Urothelium cell line (cell line): ENCODE measurements around the gene SLC1A3.

Experiments
- DNase-seq: peaks from one replicate; pipeline ENCODE4 v3.0.0; 2011; ENCODE audit warnings: low spot score, mixed read lengths
- FAIRE-seq: peaks from 2 replicates; lab custom pipeline; 2011; peaks lifted over from hg19 to GRCh38; lab: Jason Lieb, UNC

SLC1A3 gene

DNA sequence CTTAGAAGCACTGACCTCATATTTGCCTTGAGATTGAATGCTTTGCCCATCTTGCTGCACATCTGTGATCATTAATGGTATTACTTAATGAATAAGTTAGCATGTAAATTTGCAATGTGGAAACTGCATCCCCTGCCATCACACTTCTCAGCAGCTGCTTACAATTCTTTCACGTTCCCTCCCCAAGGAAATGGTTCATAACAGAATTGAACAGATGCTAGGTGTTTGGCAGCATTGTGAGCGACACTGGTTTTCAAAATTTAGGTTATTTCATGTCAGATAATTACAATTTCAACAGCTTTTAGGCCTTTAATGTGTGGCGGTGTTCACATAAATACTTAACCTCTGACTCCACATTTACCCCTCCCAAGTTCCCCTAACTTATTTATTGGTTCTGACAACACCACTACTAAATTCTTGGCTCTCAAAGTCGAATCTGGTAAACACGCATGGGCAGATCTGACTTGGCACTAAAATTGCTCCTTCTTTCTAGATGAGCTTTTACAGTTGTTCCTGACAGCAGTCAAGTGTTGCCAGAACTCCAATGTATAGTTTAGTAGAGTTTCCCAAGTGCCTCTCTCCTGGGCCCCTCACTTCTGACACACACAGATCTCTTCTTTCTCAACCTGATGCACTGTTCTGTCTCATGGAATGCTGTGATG is 46.8 kb downstream of the SLC1A3 start:
- FAIRE-seq (no peak), DNase-seq (no peak)

DNA sequence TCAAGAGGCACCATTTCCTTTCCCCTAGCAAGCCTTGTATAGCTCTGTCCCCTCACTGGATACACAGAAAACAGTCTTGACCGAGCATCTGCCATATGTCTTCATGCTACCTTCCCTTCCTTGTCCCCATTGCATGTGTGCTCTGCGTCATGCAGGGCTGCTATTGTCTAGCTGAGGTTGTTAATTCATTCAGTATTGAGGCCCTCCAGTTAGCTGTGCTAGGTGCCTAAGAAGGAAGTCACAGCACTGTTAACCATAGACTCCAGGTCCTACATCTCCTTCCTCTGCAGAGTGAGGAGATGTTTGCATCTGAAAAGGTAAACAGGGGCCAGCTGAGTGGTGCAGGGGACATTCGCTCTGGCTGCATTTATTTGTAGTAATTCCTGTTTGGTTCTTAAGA is 48.2 kb downstream of the SLC1A3 start:
- no peak for DNase-seq
- FAIRE-seq: peak; percentile 48

DNA sequence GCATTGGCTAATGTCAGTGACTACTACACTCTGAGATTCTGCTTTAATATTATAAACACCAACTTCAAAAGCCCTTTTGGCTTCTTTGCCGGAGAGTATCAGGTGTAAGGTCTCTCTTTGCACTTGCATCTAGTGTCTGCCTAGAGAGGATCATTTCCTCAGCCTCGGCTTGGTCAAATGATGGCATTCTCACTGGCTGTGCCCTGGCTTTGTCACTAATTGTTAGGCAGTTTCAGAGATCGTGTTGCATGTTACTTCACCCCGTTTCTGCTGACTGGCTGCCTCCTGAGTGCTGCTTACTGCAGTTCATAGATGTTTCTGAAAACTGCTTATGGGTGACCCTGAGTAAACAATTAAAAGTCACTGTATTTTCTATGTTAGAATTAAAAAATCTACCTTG is 48.8 kb downstream of the SLC1A3 start:
- FAIRE-seq (no peak), DNase-seq (no peak)

DNA sequence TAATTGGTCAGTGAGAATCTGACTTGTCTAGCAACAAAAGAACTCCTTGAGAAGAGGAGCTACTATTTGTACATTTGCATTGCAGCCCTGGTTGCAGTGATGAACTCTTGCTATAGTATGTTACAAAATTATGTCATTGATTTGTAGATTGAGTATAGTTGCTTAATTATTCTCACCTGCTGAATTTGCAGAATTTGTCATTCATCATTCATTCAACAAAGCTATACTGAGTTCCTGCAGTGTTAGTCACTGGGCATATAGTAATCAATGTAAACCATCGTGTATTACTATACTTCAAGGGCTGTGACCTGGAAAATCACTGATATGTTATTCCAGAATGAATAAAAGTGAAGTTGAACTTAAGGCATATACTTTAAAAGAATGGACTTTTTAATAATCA is 50.1 kb downstream of the SLC1A3 start:
- FAIRE-seq: no peak

DNA sequence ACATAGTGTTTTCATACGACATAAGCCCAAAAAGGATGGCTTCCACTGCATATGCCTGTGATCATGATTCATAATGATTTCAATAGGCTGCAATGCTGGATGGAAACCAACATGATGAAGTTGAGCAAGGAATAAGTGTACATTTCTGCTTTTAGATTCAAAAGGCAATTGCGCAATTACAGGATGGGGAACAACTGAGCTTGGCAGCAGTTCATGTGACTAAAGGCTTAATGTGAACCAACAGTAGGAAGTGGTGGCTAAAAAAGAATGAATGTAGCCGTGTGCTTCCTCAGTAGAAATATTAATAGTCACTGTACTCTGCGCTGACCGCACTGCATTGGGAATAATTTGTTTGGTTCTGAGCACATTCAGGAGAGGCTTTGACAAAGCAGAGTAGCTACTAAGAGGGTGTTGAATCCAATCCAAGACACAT is 51.2 kb downstream of the SLC1A3 start:
- DNase-seq (peak; percentile 73), FAIRE-seq (peak; percentile 79)

More for the DNA sequence above, 50.1 kb downstream of the SLC1A3 start:
- no peak for DNase-seq

DNA sequence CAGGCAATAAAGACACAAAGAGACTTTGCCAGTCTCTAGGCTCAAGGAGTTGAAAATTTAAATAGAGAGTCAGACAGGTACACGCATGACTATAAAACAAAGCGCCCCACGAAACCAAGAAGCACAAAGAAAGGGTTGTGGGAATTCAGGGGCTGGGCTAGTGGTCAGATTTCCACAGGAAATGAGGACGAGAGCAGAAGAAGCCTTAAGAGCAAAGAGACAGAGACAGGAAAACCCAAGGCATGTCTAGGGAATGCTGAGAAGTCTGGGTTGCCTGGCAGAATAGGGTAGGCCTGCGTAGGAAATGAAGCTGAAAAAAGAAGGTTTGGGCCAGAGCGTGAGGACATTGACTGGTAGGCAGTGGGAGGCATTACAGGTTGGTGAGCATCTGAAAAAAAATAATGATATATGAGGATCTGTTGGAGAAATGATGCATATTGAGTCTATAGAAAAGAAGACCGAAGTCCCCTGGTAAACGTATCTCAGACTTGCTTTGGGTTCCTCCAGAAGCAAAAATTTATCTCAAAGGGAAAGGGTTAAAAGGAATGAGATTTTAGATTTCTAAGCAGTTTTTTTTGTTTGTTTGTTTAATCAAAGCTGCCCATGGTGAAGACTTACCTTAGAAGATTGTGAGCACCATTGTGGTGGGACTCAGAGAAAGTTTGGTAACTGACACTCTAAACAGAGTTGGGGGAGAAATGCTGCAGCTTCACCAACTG is 51.8 kb downstream of the SLC1A3 start:
- DNase-seq (peak; percentile 39), FAIRE-seq (no peak)

DNA sequence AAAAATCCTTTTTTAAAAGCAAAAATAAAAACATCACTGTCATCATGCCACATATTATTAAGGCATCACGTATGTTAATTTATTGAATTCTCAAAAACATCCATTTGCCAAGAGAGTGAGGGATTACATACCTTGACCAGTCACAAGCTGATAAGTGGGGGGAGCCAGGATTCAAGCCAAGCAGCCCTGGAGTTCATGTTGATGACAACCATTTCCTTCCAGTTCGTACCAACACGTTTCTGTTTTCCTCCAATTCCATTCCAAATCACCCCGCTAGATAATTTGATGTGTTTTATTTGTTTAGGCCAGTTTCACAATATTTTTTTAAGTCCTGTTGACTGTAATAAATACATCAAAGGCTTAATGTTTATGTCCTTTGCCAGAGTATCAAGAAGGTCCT is 53.0 kb downstream of the SLC1A3 start:
- FAIRE-seq: no peak
- no peak for DNase-seq

DNA sequence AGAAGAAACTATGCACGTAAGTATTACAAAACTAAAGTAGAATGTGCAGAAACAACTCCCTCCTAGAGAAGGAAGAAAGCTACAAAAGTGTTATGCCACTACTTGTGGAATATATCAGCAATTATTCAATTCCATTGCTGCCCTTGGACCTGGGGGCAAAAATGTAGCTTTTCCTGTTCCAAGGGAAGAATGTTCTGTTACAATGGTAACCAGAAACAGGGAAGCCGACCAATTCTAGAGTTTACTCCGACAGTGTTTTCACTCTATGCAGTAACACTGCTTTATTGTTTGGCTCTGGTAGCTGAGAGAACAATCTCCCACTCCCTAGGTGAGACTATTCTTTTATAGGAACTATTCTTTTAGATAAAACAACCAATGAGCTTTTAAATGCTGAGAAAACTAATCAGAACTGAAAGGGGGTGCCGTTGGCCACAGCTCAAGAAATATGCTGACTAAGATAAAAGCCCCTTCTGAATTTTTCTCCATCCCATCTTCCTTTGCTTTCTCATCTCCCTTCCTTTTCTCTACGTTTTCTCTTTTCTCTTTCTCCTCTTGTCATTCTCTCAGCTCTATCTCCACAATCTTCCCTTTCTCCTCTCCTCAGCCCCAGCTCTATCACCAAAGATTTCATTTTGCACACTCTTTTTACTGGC is 54.1 kb downstream of the SLC1A3 start:
- FAIRE-seq (no peak), DNase-seq (no peak)

DNA sequence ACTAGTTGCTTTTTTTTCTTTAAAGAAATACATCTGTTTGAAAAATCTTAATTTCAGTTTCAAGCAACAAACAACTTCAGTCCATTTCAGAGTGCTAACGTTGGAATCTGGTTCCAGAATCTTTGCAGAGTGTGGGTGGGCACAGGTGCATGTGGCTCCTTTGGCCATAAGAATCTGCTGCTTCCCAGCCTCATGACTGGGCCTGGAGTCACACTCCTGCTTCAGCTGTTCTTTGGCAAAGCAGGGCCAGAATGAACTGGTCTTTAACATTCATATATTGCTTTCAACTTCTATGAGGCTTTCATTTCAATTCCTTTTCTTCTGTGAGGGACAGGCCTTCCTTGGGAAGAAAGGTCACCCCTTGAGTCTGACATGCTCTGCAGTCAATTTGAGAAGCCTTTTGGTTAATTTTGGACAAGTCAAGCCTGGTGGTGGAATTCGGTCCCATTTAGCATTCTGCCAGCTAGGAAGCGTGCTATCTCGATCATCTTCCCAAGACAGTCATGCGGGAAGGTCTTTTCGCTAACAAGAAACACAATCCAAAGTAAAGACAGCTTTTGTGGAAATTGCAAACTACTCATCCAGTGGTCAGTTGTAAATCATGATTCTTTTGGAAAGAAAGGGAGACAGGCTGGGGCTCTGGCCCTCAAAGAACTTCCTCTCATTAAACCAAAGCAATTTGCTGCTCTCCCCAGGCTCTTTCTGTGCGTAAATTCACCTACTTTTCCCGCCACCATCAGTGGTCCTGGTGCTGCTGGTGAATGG is 55.2 kb downstream of the SLC1A3 start:
- FAIRE-seq: no peak
- no peak for DNase-seq

DNA sequence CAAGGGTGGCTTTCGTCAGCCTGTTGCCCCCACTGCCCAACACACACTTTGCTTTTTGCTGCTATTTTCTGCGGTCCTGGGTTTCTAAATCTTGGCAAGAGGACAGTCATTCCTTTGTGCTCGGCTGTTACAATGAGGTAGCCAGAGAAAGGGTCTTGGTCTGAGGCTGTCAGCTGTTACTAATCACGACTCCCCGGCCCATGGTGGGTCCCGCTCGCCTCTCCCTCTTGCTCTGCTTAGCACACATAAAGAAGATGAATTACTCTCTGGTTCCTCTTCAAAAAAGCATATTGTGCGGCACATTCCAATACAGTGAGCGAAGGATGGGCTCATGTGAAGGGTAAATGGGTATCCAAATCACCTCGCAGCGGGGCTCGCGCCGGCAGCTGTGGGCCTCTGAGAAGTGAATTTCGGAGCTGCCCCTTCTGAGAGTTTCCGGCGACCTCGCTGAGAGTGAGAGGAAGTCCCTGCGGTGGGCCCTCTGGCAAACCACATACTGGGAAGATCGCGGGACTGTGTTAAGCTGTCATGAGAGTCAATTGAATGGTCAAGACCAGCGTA is 56.0 kb downstream of the SLC1A3 start:
- FAIRE-seq: no peak

DNA sequence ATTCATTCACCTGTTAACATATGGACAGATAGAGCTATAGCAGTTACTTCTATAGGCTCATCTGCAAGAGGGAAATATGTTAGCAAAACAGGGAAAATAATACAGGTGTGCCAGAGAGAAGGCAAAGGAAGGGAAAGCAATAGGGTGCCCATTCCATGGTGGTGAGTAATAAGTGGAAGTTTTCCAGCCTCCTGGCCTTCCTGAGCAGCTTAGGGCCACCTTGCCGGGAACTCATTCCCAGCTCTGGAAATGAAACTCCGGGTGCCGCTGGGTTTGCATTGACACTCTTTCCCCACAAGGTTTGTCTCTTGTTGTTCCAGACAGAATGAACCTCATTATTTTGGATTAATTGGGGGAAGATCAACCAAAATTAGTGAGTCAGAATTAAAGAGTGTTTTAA is 58.4 kb downstream of the SLC1A3 start:
- DNase-seq (peak; percentile 74), FAIRE-seq (peak; percentile 76)

More for the DNA sequence above, 56.0 kb downstream of the SLC1A3 start:
- no peak for DNase-seq

DNA sequence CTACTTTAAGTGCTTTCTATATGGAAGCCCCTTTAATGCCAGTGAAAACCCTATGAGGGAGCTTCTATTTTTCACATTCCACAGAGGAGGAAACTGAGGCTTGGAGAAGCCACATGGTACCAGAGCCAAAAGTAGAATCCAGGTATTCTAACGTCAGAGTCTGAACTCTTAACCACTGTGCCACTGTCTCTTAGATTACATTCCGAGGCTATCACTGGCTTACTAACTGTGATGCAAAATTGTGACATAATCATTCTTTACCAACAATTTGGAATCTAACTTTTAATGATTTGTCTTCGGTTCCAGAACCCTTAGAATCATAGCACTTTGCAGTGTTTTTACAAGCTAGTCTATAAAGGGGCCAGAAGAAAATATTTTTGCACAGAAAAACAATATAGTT is 59.2 kb downstream of the SLC1A3 start:
- FAIRE-seq (no peak), DNase-seq (no peak)

DNA sequence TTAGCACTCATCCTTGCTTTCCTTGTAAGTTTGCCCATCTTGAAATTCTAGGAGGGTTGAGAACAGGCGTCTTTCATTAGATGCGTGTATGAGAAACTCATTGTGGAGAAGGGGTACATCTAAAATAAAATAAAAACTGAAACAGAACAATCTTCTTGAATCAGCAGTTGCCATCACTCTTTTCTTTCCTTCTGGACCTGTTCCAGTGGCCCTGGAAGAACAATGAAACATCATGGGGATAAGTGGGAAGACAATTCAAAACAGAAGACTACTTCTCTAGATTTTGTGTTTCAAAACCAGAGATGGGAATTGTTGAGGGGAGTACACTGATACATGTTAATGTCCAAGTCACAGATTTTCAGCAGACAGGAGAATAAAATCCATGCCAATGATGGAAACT is 59.9 kb downstream of the SLC1A3 start:
- DNase-seq: no peak
- FAIRE-seq: no peak

DNA sequence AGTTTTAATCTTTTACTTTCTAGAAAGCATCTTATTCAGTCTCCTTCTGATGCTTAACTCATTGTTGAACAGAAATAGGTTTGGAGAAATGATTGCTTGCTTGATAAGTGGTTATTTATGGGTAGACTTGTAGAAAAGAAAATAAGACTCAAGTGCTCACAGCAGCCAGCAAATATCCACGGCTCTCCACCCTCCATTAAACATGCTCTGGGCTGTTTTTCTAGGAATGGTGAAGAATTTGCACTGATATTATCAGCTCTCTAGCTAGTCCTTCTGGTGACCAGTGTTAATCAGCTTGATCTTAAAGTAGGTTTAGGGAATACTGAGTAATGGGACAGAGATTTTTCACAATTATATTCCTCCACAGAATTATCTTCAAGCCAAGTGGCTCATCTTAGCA is 60.6 kb downstream of the SLC1A3 start:
- FAIRE-seq (no peak), DNase-seq (no peak)

DNA sequence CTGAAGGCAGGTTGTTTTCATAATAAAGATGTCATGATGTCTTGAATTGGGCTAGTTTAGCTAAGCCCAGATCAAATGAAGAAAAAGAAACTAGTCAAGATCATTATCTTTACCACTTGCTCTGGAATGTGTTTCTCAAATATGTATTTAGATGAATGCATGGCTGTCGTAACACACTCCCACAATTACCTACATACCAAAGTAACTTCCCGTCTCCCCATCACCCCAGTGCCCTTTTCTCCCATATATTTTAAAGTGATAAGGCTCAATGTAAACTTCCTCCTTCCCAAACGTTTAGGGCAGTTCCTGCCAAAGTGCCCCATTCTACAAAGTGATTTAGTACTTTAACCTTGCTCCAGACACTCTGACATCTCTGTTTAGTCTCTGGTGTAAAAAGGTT is 61.4 kb downstream of the SLC1A3 start:
- FAIRE-seq: no peak
- no peak for DNase-seq

DNA sequence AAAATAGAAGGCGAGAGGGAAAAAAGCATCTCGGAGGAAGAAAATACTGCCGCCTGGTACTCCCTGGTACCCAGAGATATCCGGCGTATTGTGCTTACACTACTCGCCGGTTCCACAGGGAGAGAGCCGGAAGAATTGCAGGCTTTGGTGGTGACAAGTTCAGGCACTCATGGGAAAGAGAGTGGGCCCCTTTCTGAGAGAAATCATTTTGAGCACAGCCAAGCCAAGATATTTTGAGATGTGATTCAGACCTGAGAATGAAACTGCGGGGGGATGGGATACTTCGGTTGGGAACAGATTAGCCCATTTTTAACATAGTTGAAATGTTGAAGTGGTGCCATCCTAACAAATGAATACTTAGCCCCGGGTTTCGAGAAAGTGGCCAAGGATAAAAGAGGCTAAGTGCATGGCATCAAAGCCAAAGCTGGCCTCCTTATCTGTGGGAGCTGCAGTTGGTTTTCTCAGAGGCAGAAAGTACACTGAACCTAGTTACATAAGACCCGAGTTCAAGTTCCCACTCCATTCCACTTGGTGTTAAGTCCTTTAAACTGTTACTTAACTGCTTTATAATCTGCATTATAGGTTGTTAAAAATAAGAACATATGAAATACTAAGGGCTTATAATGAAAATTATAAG is 62.7 kb downstream of the SLC1A3 start:
- no peak for DNase-seq
- FAIRE-seq: peak; percentile 35

DNA sequence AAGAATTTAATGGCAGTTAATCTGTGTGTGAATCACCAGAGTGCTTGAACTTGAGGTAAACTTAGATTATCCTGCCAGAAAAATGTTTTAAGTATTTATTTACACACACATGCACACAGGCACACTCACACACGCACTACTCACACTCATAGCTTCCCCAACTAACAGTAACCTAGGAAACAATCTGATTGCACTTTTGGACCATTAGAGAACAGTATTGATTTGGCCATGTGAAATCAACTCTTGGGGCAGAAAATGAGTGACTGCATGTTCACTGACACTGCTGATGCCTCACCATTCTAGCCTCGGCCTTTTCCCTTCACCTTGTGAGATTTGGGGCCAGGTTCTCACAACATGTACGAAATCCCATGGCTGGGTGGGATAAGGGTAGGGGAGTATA is 64.1 kb downstream of the SLC1A3 start:
- FAIRE-seq: no peak
- DNase-seq: no peak

DNA sequence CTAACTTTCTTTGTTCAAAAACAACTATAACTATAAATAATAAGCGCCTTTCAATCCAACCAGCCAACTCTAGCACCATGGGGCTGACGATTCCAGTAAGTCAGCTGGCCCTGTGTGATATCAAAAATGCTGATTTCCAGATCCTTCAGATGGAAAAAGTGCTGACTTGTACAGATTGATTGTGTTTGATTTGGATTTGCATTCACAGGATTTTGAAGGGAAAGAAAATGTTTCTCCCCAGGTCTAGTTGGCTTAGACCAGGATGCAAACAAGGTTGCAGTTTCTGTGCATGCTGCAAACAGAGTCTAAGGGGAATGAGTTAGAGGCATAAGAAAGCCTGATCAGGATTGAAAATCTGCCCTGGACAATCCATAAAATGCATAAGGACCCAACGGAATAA is 68.9 kb downstream of the SLC1A3 start:
- FAIRE-seq (no peak), DNase-seq (no peak)

DNA sequence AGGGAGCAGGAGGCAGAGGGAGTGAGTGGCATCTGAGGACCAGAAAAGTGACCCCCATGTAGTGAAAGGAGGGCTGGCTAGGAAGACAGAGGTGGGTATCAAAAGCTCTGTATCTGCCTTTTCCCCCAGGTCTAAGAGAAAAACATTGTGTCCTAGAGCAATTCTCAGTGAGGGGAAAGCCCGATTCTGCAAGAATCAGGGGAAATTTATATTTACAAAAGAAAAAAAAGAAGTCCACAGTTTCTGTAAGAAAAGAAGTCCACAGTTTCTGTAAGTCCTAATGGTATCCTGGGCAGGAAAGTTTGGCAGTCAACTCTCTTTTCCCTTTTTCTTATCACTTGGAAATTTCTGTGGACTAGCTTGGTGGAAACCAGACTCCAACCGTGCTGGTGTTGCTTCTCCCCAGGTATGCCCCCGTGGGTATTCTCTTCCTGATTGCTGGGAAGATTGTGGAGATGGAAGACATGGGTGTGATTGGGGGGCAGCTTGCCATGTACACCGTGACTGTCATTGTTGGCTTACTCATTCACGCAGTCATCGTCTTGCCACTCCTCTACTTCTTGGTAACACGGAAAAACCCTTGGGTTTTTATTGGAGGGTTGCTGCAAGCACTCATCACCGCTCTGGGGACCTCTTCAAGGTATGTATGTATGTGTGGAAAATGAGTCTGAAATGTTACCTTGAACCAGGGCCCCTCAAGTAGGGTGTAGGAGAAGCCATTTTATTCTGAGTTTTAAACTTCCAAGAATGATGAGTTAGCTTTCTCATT is 73.0 kb downstream of the SLC1A3 start:
- FAIRE-seq (no peak), DNase-seq (no peak)

DNA sequence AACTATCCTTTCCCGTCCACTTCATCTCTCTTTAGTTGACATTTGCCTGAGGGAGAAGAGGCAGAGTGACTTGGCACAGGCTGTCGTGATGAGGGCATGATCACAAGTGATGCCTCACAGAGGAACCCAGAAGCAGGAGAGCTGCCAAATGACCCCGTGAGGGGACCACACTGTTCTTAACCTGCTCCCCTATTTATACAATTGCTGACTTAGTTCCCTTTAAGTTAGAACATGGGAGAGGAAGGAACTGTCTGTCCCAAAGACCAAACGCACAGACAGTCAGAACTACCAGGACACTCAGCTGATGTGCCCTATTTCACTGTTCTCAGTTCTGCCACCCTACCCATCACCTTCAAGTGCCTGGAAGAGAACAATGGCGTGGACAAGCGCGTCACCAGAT is 73.7 kb downstream of the SLC1A3 start:
- FAIRE-seq: no peak
- no peak for DNase-seq
